ENCODE results near the gene COPA.
A peak's percentile ranks its signal among the peaks of the same experiment; 100 is the strongest.

- TF ChIP-seq CTCF (IDR thresholded peaks at IDR 0.05) (peak; percentile 75 to 92 (median 90)), POLR2A (IDR thresholded peaks at IDR 0.05) (no peak)
Observed at GRCh38 chr1:160376525-160377131, 33.6 kb upstream of the COPA start.
